Activated naive CD4-positive, alpha-beta T cell (primary cell): ENCODE measurements around the gene RANBP17.
"Not testable (repeated sequence)": the region's sequence is repeated elsewhere in the genome, so short reads cannot be mapped to it uniquely, and the experiment has no call there.

Experiments
- DNase-seq, 4 experiments: peaks; one replicate each; lab custom pipeline; 2025; lab: John Stamatoyannopoulos, UW

The RANBP17 gene

GRCh38 chr5:170867825-170868224, 6.0 kb downstream of the RANBP17 start:
- DNase-seq, result no peak

DNA sequence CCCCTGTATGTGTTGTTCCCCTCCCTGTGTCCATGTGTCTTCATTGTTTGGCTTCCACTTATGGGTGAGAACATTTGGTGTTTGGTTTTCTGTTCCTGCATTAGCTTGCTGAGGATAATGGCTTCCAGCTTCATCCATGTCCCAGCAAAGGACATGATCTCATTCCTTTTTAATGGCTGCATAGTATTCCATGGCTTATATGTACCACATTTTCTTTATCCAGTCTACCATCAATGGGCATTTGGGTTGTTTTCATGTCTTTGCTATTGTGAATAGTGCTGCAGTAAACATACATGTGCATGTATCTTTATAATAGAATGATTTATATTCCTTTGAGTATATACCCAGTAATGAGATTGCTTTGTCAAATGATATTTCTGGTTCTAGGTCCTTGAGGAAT, 8.6 kb downstream of the RANBP17 start:
- not testable (repeated sequence) for DNase-seq

DNA sequence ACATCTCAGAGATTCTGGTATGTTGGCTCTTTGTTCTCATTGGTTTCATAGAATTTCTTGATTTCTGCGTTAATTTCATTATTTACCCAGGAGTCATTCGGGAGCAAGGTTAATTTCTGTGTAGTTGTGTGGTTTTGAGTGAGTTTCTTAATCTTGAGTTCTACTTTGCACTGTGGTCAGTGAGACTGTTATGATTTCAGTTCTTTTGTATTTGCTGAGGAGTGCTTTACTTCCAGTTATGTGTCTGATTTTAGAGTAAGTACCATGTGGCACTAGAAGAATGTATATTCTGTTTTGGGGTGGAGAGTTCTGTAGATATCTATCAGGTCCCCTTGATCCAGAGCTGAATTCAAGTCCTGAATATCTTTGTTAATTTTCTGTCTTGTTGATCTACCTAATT, 12.2 kb downstream of the RANBP17 start:
- no peak for DNase-seq

GRCh38 chr5:170875811-170876210, 14.0 kb downstream of the RANBP17 start:
- DNase-seq, result no peak

GRCh38 chr5:170880084-170880483, 18.3 kb downstream of the RANBP17 start:
- DNase-seq, result no peak

DNA sequence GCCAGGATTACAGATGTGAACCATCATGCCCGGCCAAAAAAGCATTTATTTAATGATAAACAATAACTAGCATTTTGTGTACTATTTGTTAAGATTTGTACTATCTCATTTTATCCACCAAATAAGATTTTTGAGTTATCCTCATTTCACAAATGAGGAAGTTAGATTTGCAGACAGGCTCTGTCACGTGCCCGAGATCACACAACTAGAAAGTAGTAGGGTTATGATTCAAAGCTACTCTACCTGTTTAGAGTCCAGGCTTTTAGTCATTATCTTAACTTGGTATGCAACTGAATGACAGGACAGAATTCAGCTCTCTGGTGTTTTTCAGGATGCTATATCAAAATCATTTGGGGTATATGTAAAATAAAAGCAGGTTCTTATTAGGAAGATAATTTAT, 20.5 kb downstream of the RANBP17 start:
- DNase-seq, result no peak

GRCh38 chr5:170885256-170885655, 23.4 kb downstream of the RANBP17 start:
- DNase-seq, result no peak

DNA sequence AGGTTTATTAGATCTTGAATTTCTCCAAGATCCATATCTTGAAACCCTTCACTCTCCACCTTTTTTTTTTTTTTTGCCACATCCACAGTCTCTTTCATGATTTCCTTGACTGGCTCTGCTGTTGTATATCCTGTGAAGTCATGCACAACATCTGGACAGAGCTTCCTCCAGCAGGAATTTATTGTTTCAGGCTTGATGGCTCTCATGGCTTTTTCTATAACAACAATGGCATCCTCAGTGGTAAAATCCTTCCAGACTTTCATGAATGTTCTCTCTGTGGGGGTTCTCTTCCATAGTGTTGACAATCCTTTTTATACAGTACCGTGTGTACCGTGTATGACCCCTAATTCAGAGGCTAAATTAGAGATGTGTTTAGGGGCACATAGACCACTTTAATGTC, 24.0 kb downstream of the RANBP17 start:
- no peak for DNase-seq

GRCh38 chr5:170886210-170886894, 24.5 kb downstream of the RANBP17 start:
- no peak for DNase-seq

DNA sequence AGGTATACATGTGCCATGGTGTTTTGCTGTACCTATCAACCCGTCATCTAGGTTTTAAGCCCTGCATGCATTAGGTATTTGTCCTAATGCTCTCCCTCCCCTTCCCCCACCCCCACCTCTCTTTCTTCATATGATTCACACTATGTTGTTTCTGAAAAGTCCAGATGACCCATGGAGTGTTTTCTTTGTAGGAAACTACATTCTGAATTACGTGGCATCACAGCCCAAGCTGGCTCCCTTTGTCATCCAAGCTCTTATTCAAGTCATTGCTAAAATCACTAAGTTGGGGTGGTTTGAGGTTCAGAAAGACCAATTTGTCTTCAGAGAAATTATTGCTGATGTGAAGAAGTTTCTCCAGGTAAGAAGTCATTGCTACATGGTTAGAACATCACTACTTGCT, 30.4 kb downstream of the RANBP17 start:
- no peak for DNase-seq

GRCh38 chr5:170894665-170895064, 32.8 kb downstream of the RANBP17 start:
- DNase-seq, result no peak

GRCh38 chr5:170896779-170897178, 35.0 kb downstream of the RANBP17 start:
- no peak for DNase-seq

DNA sequence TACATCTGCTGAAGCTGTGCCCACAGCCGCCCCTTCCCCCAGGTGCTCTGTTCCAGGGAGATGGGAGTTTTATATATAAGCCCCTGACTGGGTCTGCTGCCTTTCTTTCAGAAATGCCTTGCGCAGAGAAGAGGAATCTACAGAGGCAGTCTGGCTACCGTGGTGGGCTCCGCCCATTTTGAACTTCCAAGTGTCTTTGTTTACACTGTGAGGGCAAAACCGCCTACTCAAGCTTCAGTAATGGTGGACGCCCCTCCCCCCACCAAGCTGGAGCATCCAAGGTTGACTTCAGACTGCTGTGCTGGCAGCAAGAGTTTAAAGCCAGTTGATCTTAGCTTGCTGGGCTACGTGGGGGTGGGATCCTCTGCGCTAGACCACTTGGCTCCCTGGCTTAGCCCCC, 41.3 kb downstream of the RANBP17 start:
- no peak for DNase-seq

GRCh38 chr5:170907758-170908157, 45.9 kb downstream of the RANBP17 start:
- no peak for DNase-seq

GRCh38 chr5:170913573-170913972, 51.8 kb downstream of the RANBP17 start:
- no peak for DNase-seq

- DNase-seq, result no peak
These were observed 55.3 kb downstream of the RANBP17 start for GRCh38 chr5:170917113-170917512.

- no peak for DNase-seq
These were observed 58.4 kb downstream of the RANBP17 start for GRCh38 chr5:170920196-170920595.

DNA sequence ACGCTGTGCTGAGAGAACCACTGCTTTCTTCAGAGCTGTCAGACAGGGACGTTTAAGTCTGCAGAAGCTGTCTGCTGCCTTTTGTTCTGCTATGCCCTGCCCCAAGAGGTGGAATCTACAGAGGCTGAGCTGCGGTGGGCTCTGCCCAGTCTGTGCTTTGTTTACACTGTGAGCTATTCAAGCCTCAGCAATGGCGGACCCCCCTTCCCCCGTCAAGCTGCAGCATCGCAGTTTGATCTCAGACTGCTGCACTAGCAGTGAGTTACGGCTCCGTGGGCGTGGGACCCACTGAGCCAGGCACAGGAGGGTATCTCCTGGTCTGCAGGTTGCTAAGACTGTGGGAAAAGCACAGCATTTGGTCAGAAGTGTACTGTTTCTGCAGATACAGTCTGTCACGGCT, 60.5 kb downstream of the RANBP17 start:
- not testable (repeated sequence) for DNase-seq

DNA sequence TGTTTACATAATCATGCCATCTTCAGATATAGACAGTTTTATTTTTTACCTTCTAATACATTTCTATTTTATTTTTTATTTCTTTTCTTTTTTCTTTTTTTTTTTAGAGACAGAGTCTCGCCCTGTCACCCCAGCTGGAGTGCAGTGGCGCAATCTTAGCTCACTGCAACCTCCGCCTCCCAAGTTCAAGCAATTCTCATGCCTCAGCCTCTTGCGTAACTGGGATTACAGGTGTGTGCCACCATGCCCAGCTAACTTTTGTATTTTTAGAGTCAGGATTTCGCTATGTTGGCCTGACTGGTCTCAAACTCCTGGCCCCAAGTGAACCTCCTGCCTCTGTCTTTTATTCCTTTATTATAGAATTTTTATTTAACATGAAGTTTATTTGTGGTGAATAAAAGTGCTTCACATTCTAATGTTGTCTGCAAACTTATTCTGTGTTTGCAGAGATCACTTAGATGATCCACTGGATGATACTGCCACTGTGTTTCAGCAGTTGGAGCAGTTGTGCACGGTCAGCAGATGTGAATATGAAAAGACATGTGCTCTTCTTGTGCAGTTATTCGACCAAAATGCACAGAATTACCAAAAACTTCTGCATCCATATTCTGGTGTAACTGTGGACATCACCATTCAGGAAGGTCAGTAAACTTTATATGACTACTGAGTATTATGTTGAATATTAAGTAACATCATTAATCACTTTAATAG, 62.2 kb downstream of the RANBP17 start:
- no peak for DNase-seq

DNA sequence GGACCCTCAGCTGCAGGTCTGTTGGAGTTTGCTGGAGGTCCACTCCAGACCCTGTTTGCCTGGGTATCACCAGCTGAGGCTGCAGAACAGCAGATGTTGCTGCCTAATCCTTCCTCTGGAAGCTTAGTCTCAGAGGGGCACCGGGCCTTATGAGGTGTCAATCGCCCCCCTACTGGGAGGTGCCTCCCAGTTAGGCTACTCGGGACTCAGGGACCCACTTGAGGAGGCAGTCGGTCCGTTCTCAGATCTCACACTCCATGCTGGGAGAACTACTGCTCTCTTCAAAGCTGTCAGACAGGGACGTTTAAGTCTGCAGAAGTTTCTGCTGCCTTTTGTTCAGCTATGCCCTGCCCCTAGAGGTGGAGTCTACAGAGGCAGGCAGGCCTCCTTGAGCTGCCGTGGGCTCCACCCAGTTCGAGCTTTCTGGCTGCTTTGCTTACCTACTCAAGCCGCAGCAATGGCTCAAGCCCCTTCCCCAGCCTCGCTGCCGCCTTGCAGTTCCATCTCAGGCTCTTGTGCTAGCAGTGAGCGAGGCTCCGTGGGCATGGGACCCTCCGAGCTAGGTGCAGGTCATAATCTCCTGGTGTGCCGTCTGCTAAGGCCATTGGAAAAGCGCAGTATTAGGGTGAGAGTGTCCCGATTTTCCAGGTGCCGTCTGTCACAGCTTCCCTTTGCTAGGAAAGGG, 73.9 kb downstream of the RANBP17 start:
- not testable (repeated sequence) for DNase-seq

DNA sequence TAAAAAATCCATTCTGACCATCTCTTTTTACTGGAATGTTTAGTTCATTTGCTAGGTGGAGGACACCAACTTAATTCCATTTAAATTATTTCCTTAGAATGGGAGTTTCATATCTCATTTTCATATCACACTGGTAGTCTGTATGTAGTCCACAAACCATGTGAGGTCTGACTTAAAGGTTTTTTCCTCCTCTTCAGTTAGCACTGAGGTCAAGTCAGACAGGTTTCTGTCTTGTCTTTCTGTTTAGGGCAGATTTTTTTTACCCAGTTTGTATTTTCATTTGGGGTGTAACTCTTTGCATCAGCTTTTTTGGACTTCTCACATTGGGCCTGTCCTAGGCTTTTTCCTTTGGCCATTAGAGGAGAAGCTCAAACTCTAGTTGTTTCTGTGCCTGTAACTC, 75.3 kb downstream of the RANBP17 start:
- DNase-seq, result no peak

- DNase-seq, result no peak
These were observed 76.1 kb downstream of the RANBP17 start for GRCh38 chr5:170937914-170938313.

DNA sequence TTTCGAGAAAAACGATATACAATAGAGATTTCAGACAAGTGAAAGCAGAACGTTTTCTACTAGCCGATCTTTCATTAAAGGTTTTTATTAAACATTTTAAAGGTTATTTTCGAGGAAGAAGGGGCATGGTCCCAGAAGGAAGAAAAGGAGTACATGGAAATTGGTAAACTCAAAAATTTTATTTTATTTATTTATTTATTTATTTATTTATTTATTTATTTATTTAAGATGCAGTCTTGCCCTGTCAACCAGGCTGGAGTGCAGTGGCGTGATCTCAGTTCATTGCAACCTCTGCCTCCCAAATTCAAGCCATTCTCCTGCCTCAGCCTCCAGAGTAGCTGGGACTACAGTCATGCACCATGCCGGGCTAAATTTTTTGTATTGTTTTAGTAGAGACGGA, 77.4 kb downstream of the RANBP17 start:
- no peak for DNase-seq
